GM12874 (cell line): ENCODE data around the gene TRMT61A.

Experiments
- TF ChIP-seq, protein P1 (sequence below): IDR thresholded peaks from 2 replicates; pipeline ENCODE4 v1.5.1; 2011; ENCODE audit warnings: low read depth, mild to moderate bottlenecking, control low read depth, low read length, moderate library complexity; ENCODE audit not compliant: insufficient read depth

The TRMT61A gene

DNA sequence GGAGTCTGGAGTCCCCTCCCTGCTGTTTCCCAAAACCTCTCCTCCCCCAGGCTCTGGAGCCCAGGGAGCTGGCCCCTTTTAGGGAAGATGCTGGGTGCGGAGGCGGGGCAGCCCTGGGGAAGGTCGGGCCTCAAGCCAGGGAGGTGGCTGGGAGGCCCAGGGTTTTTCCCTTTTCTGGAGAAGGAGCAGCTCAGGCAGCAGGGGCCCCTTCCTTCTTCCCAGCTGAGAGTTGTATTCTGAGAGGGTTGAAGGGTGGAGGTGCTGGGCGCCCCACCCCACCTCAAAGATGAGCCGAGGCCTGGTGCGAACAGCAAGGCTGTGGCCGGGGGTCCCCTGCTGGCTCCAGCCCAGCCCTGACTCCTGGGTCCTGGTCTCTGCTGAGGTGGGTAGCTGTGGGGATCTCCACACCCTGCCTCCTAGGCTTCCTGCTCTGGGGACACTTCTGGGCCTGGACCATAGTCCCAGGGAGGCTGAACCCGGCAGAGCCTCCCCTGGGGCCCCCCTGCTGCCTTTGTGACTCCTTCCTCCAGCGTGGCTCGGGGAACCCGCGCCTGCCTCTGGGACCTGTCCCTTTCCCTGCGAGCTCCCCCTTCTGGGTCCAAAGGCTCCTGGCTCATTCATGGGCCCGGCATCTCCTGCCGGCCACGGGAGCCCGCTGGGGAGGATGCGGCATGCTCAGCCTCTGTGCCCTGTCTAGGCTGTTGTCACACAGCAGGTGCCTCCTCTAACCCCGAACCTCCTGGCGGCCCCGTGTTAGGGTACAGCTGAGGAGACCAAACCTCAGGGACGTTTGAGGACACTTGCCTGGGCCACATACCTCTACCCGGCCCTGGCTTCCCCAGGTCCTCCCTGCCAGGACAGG is 4.4 kb downstream of the TRMT61A start:
- TF ChIP-seq, protein P1, sequence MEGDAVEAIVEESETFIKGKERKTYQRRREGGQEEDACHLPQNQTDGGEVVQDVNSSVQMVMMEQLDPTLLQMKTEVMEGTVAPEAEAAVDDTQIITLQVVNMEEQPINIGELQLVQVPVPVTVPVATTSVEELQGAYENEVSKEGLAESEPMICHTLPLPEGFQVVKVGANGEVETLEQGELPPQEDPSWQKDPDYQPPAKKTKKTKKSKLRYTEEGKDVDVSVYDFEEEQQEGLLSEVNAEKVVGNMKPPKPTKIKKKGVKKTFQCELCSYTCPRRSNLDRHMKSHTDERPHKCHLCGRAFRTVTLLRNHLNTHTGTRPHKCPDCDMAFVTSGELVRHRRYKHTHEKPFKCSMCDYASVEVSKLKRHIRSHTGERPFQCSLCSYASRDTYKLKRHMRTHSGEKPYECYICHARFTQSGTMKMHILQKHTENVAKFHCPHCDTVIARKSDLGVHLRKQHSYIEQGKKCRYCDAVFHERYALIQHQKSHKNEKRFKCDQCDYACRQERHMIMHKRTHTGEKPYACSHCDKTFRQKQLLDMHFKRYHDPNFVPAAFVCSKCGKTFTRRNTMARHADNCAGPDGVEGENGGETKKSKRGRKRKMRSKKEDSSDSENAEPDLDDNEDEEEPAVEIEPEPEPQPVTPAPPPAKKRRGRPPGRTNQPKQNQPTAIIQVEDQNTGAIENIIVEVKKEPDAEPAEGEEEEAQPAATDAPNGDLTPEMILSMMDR, result no peak

DNA sequence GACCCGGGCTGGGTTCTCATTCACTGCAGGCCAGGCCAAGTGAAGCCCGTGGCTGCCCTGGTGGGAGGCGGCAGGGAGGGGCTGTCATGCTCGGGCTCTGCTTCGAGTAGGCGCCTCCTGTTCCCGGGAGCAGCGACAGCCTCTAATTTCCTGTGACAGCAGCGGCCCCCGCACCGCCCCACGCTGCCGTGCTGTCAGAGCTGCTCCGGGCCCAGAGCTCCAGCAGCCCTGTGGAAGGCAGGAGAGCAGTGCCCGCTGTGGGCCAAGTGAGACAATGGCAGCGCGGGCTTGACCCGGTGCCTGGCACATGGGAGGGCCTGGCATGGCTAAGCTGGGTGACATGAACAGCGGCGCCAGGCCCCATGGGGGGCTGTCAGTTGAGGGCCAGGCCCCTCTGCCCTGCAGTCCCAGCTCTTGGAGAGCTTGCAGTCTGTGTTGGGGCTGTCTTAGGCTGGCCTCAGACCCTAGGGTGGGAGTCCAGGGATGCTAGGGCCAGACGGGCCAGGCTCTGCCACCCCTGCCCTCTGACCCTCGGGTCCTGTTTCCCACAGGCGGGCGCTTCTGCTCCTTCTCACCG is 5.1 kb downstream of the TRMT61A start:
- TF ChIP-seq, protein P1, result no peak

DNA sequence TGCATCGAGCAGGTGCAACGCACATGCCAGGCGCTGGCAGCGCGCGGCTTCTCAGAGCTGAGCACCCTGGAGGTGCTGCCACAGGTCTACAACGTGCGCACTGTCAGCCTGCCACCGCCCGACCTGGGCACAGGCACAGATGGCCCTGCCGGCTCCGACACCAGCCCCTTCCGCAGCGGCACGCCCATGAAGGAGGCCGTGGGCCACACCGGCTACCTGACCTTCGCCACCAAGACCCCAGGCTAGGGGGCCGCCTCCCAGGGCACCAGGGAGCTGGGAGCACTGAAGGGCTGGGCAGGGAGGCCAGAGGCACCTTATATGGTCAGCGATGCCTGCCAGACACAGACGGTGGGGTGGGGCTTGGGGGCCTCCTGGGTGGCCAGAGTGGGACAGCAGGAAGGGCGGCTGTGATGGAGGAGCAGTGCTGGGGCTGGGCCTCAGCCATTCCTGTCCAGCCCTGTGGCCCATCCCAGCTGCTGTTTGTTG is 5.6 kb downstream of the TRMT61A start:
- TF ChIP-seq, protein P1, result no peak

DNA sequence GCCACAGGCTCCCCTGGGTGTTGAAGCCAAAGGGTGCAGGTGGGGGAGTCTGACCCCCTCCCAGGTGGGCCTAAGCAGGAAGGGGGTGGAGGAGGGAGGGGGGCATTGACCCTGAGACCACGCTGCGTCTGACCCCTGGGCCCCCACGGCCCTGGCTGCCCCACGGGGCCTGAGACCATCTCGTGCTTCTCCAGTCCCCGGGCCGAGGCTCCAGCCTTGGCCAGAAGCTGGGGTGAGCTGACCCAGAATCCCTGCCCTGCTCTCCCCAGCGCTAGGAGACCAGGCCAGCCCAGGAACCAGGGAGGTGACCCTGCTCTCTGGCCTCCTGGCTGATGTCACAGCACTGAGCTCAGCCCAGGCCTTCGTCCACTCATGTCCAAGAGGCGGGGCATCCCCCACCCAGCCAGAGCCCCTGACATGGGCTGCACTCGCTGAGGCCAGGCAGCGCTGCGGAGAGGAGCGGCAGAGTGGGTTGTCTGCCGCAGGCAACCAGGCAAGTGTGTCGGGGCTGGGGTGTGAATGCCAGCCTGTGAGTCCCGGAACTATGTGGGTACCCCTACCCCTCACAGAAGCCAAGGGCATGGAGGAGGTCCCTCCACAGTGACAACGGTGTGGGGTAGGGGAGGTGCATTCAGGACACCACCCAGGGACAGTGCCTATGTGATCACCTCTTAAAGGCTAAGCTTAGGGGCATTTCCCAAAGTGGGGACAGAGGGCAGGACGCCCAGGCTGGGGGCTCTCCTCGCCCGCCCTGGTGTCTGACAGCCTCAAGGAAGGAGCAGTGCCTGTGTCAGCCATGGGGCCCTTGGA is 6.3 kb downstream of the TRMT61A start:
- TF ChIP-seq, protein P1, result no peak

DNA sequence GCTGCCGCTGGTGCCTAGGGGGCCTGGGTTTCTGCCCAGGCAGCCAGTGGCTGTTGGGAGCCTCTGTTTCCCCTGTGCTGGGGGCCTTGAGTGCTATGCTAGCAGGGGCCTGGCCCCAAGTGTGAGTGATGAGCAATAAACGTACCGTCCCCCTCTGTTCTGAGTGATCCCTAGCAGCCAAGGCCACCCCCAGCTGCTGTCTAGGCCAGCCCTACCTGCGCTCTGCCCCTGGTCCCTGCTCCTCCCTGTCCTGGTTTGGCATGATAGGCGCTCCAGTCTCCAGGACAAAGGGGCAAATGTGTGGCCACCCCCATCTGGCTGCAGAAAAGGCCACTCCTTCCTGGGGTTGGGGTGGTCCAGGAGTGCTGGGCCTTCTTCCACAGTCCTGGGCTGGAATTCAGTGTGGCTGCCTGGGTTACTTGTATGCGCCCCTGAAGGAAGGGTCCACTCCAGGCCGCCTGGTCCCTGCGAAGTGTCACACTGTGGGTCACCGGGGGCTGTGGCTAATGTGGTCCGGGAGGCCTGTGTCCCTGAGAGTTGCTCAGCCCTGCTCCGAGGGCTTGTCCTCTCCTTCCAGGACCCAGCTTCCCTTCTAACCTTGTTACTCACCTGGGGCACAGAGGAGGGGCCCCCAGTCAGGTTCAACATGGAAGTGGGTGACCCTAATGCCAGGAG is 7.0 kb downstream of the TRMT61A start:
- TF ChIP-seq, protein P1, result no peak

DNA sequence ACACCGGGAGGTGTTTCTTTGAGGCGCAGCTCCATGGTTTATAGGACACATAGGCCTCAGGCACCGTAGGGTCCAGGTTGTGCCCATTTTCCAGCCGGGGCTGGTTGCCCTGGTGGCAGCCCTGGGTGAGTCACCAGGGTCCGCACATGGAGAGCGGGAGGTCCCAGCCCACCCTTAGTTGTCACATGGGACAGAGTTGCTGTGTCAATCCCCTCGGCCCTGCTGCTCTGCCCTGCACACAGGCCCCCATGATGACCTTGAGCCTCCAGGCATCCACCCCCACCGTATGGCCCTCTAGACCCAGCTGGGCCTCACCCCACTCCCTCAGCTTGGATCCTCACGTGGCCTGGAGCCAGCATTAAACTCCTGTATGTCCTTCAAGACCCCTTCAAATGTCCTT is 7.7 kb downstream of the TRMT61A start:
- TF ChIP-seq, protein P1, result no peak
